Keratinocyte (primary cell): ENCODE data around the gene FLNB. TPM values are rescaled to one million over a fixed set of nuclear protein-coding genes. Genes with fewer than 3 reads are reported as not detected.

Experiments
- DNase-seq: peaks from one replicate; pipeline ENCODE4 v3.0.0-alpha.2; 2011; ENCODE audit warnings: low read depth, missing footprints, low spot score
- FAIRE-seq: peaks from 2 replicates; lab custom pipeline; 2011; peaks lifted over from hg19 to GRCh38; lab: Jason Lieb, UNC
- H2AFZ ChIP-seq: 2 replicates; pipeline ENCODE4 v1.6.0; 2012; ENCODE audit warnings: low read length, control low read depth, inconsistent platforms; ENCODE audit not compliant: control insufficient read depth
- H3K27ac ChIP-seq: 2 replicates; pipeline ENCODE4 v1.5.1; 2011; ENCODE audit warnings: low read length; ENCODE audit not compliant: control insufficient read depth, insufficient read depth
- H3K27me3 ChIP-seq: 3 replicates; pipeline ENCODE4 v1.6.0; 2011; ENCODE audit warnings: low read length; ENCODE audit not compliant: control insufficient read depth, insufficient read depth; ENCODE audit errors: extremely low read depth
- H3K36me3 ChIP-seq, 2 experiments: 2 replicates in 1 of 2; 3 replicates in 1 of 2; pipeline ENCODE4 v1.5.1; 2011; ENCODE audit warnings: low read length in 2 of 2, mild to moderate bottlenecking in 1 of 2; ENCODE audit not compliant: control insufficient read depth in 2 of 2, insufficient read depth in 2 of 2; ENCODE audit errors: extremely low read depth in 1 of 2
- H3K4me1 ChIP-seq: 3 replicates; pipeline ENCODE4 v1.5.1; 2011; ENCODE audit warnings: low read length; ENCODE audit not compliant: control insufficient read depth, insufficient read depth; ENCODE audit errors: extremely low read depth
- H3K4me2 ChIP-seq: 3 replicates; pipeline ENCODE4 v1.6.0; 2011; ENCODE audit warnings: low read depth, low read length; ENCODE audit not compliant: control insufficient read depth, insufficient read depth; ENCODE audit errors: extremely low read depth
- H3K4me3 ChIP-seq, 3 experiments: fragments of 200-600 bp in 1 of 3; sonication (generic) in 1 of 3; 2 replicates in 2 of 3; 3 replicates in 1 of 3; pipeline ENCODE4 v1.5.1; 2011 to 2016; ENCODE audit warnings: low read length in 3 of 3, mild to moderate bottlenecking in 3 of 3, control low read depth in 2 of 3, inconsistent platforms in 1 of 3, low read depth in 1 of 3, mixed read lengths in 1 of 3, mixed run types in 1 of 3, moderate library complexity in 1 of 3; ENCODE audit not compliant: control insufficient read depth in 2 of 3, insufficient read depth in 2 of 3; ENCODE audit errors: extremely low read depth in 1 of 3
- H3K79me2 ChIP-seq: 2 replicates; pipeline ENCODE4 v1.6.0; 2012; ENCODE audit warnings: low read length; ENCODE audit not compliant: control insufficient read depth, insufficient read depth
- H3K9ac ChIP-seq: 3 replicates; pipeline ENCODE4 v1.6.0; 2011; ENCODE audit warnings: low read length; ENCODE audit not compliant: control insufficient read depth, insufficient read depth; ENCODE audit errors: extremely low read depth
- H3K9me1 ChIP-seq: 3 replicates; pipeline ENCODE4 v1.6.0; 2011; ENCODE audit warnings: low read length; ENCODE audit not compliant: control insufficient read depth, insufficient read depth; ENCODE audit errors: extremely low read depth
- H3K9me3 ChIP-seq: 2 replicates; pipeline ENCODE4 v1.5.1; 2012; ENCODE audit warnings: low read depth, low read length; ENCODE audit not compliant: control insufficient read depth
- H4K20me1 ChIP-seq: 3 replicates; pipeline ENCODE4 v1.6.0; 2011; ENCODE audit warnings: low read length; ENCODE audit not compliant: control insufficient read depth, insufficient read depth; ENCODE audit errors: extremely low read depth
- EZH2 ChIP-seq: IDR thresholded peaks from one replicate; pipeline ENCODE4 v1.6.1; 2012; ENCODE audit warnings: inconsistent platforms, mild to moderate bottlenecking, low read length, moderate library complexity
- dilution Hi-C: fragments of 300-500 bp; cut with MboI; formaldehyde crosslinking; loops from one replicate; pipeline ENCODE4 v1.7.0; 2020; ENCODE audit warnings: low sequenced_read_pairs; ENCODE audit not compliant: extremely low pct_ligation_motif_present
- polyA plus RNA-seq, 5 experiments: library from polyadenylated mRNA; depleted of rRNA in 3 of 5; stranded (reverse) in 3 of 5; stranded (forward) in 1 of 5; unstranded in 1 of 5; fragments of >200 nt; gene quantifications; 1 replicate in 1 of 5; 2 replicates in 3 of 5; 3 replicates in 1 of 5; pipeline versions ENCODE4 v1.2.1 to v1.2.3, GENCODE V29; 2011 to 2012; ENCODE audit warnings: missing spikeins in 2 of 5, low read depth in 1 of 5, low replicate concordance in 1 of 5
- TF ChIP-seq, protein P1 (sequence below), 3 experiments: IDR thresholded peaks in 1 of 3; conservative IDR thresholded peaks in 1 of 3; optimal IDR thresholded peaks in 1 of 3; 2 replicates in 2 of 3; 3 replicates in 1 of 3; pipeline versions ENCODE3 to v1.5.1; 2011; ENCODE audit warnings: low read length in 3 of 3, mild to moderate bottlenecking in 3 of 3, moderate library complexity in 2 of 3, control low read depth in 1 of 3, inconsistent platforms in 1 of 3; ENCODE audit not compliant: insufficient read depth in 2 of 3; ENCODE audit errors: extremely low read depth in 1 of 3

Gene FLNB
- polyA plus RNA-seq, 1 donor (not counting 4 experiments of a cell fraction or from before 2014, with no cell fraction given) = 289 TPM

DNA sequence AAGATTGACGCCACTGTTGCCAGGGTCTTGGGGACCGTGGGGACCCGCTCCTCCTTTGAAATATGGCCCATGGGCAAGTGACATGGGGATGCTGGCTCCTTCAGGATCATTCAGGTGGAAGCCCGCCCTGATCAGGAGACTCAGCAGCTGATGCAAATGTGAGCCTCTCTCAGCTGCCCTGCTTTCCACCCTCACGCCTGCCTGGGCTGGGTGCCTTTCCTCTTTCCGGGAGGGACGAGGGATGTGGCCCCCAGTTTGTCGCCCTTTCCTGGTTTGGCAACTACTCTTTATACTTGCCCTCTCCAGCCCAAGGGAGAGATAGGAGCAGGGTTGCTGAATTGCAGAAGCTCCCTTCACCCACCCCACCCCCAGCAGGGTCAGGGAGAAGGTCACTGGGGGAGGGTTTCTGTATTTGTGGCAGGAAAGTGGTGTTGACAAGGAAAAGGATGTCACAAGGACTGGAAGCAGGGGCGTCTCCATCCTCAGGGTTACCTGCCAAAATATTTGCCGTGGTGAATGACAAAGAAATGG lies 180.8 kb downstream of the FLNB start:
- H3K4me3 ChIP-seq = no peak overlapping the region
- H3K27me3 ChIP-seq = no peaks in the 10 kb centered on the region
- H3K36me3 ChIP-seq = no peaks in the 10 kb centered on the region
- H2AFZ ChIP-seq = no peak overlapping the region
- peaks cover 18% of the 10 kb centered on the region for H3K4me1 ChIP-seq
- H3K27ac ChIP-seq = no peak overlapping the region
- dilution Hi-C loops = no loop called here
- DNase-seq (no peak), FAIRE-seq (no peak)
- TF ChIP-seq, protein P1, sequence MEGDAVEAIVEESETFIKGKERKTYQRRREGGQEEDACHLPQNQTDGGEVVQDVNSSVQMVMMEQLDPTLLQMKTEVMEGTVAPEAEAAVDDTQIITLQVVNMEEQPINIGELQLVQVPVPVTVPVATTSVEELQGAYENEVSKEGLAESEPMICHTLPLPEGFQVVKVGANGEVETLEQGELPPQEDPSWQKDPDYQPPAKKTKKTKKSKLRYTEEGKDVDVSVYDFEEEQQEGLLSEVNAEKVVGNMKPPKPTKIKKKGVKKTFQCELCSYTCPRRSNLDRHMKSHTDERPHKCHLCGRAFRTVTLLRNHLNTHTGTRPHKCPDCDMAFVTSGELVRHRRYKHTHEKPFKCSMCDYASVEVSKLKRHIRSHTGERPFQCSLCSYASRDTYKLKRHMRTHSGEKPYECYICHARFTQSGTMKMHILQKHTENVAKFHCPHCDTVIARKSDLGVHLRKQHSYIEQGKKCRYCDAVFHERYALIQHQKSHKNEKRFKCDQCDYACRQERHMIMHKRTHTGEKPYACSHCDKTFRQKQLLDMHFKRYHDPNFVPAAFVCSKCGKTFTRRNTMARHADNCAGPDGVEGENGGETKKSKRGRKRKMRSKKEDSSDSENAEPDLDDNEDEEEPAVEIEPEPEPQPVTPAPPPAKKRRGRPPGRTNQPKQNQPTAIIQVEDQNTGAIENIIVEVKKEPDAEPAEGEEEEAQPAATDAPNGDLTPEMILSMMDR (optimal IDR thresholded peaks at IDR 0.05 in 1 of 3, IDR thresholded peaks at IDR 0.05 in 1 of 3, conservative IDR thresholded peaks at IDR 0.05 in 1 of 3; ENCODE audit: extremely low read depth in 1 of 3, insufficient read depth in 2 of 3, low read length in 3 of 3) = no peak
- no peak for TF ChIP-seq EZH2
- H3K79me2 ChIP-seq = no peaks in the 10 kb centered on the region
- H4K20me1 ChIP-seq = no peaks in the 10 kb centered on the region
- H3K9me1 ChIP-seq = no peaks in the 10 kb centered on the region
- H3K4me2 ChIP-seq = no peak overlapping the region
- H3K9ac ChIP-seq = no peak overlapping the region
- H3K9me3 ChIP-seq = no peaks in the 10 kb centered on the region

DNA sequence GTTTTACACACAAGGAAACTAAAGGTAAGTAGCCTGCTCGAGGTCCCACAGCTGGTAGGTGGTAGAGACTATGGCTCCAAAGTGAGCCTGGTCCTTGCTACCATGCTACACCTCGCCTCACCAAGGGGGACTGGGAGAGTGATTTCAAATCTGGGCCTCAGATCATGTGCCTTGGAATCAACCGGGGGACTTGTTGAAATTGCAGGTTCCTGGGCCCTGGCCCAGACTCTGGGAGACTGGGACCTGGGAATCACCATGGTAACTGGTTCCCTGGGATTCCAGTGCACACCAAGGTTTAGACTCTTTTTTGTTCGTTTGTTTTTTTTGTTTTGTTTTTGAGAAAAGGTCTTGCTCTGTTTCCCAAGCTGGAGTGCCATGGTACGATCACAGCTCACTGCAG lies 181.5 kb downstream of the FLNB start:
- Histone ChIP-seq H3K9me1 (no peaks in the 10 kb centered on the region), H2AFZ (no peak overlapping the region), H3K4me1 (peaks cover 18% of the 10 kb centered on the region), H3K27me3 (no peaks in the 10 kb centered on the region), H3K36me3 (no peaks in the 10 kb centered on the region), H3K79me2 (no peaks in the 10 kb centered on the region), H3K9me3 (no peaks in the 10 kb centered on the region), H3K4me2 (no peak overlapping the region), H3K27ac (no peak overlapping the region), H3K4me3 (no peak overlapping the region), H3K9ac (no peak overlapping the region), H4K20me1 (no peaks in the 10 kb centered on the region)
- dilution Hi-C loops = no loop called here
- no peak for FAIRE-seq
- DNase-seq = no peak
- TF ChIP-seq EZH2 = no peak
- TF ChIP-seq, protein P1 (optimal IDR thresholded peaks at IDR 0.05 in 1 of 3, IDR thresholded peaks at IDR 0.05 in 1 of 3, conservative IDR thresholded peaks at IDR 0.05 in 1 of 3; ENCODE audit: extremely low read depth in 1 of 3, insufficient read depth in 2 of 3, low read length in 3 of 3) = no peak
